ENCODE data around the gene ZSCAN26.

The ZSCAN26 gene

DNA sequence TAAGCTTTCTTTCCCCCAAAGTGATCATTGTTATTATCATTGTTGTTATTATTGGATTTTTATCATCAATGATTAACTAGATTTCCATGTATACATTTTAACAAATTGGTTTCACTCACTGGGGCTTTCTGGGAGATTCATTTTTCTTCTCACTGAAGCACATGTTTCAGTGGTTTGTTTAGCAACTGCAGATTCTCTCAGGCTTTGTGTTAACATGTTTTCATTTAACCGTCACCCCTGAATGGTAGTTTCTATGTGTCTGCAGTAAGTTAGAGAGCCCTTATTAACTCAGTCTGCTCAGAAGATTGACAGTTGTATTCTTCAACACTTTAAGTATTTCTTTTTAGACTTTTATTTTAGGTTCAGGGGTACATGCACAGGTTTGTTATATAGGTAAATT, 27.3 kb upstream of the ZSCAN26 start:
- no peaks in the 10 kb centered on the region for H3K27me3 ChIP-seq (ENCODE audit: control insufficient read depth, insufficient read depth, low read length)
- no peaks in the 10 kb centered on the region for H3K4me1 ChIP-seq (ENCODE audit: control insufficient read depth, insufficient read depth, low read length)
- H3K36me3 ChIP-seq (ENCODE audit: insufficient read depth, low read length): peaks cover 12% of the 10 kb centered on the region
- H3K4me3 ChIP-seq (ENCODE audit: low read length): no peak overlapping the region
- no peak overlapping the region for H3K9ac ChIP-seq (ENCODE audit: low read depth, low read length)
- H3K4me2 ChIP-seq (ENCODE audit: low read length): no peak overlapping the region
- H3K9me3 ChIP-seq (replicated peaks; ENCODE audit: low read length): no peaks in the 10 kb centered on the region

GRCh38 chr6:28240471-28240870, 26.5 kb upstream of the ZSCAN26 start:
- H3K4me2 ChIP-seq (ENCODE audit: low read length): no peak overlapping the region
- H3K4me1 ChIP-seq (ENCODE audit: control insufficient read depth, insufficient read depth, low read length): no peaks in the 10 kb centered on the region
- H3K9me3 ChIP-seq (replicated peaks; ENCODE audit: low read length): no peaks in the 10 kb centered on the region
- H3K27me3 ChIP-seq (ENCODE audit: control insufficient read depth, insufficient read depth, low read length): no peaks in the 10 kb centered on the region
- H3K36me3 ChIP-seq (ENCODE audit: insufficient read depth, low read length): peaks cover 20% of the 10 kb centered on the region
- no peak overlapping the region for H3K9ac ChIP-seq (ENCODE audit: low read depth, low read length)
- H3K4me3 ChIP-seq (ENCODE audit: low read length): no peak overlapping the region

DNA sequence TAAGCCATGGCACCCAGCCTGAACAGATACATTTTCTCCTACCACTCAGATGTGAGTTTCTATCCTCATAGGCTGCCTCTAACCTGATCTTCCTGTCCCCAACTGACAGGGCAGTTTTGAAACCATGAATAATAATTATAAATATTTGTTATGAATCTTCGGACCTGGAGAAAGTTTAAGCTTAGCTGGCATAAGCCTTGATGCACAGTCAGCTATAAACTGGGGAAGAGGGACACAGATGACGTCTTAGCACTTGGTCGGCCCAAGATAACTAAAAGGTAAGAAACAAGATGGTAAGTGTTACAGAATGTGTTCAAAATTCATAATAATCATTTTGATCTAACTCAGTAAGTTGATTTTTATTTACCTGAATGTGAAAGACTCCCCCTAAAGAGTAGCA, 23.0 kb upstream of the ZSCAN26 start:
- Histone ChIP-seq H3K4me2 (ENCODE audit: low read length) (no peak overlapping the region), H3K9me3 (replicated peaks; ENCODE audit: low read length) (no peaks in the 10 kb centered on the region), H3K4me1 (ENCODE audit: control insufficient read depth, insufficient read depth, low read length) (no peaks in the 10 kb centered on the region), H3K36me3 (ENCODE audit: insufficient read depth, low read length) (peaks cover 33% of the 10 kb centered on the region), H3K27me3 (ENCODE audit: control insufficient read depth, insufficient read depth, low read length) (no peaks in the 10 kb centered on the region), H3K4me3 (ENCODE audit: low read length) (no peak overlapping the region), H3K9ac (ENCODE audit: low read depth, low read length) (no peak overlapping the region)

GRCh38 chr6:28245206-28245941, 21.6 kb upstream of the ZSCAN26 start:
- Histone ChIP-seq H3K9me3 (replicated peaks; ENCODE audit: low read length) (no peaks in the 10 kb centered on the region), H3K27me3 (ENCODE audit: control insufficient read depth, insufficient read depth, low read length) (no peaks in the 10 kb centered on the region), H3K4me3 (ENCODE audit: low read length) (no peak overlapping the region), H3K4me1 (ENCODE audit: control insufficient read depth, insufficient read depth, low read length) (peaks cover 2% of the 10 kb centered on the region), H3K9ac (ENCODE audit: low read depth, low read length) (no peak overlapping the region), H3K36me3 (ENCODE audit: insufficient read depth, low read length) (peaks cover 37% of the 10 kb centered on the region), H3K4me2 (ENCODE audit: low read length) (no peak overlapping the region)

- Histone ChIP-seq H3K27me3 (ENCODE audit: control insufficient read depth, insufficient read depth, low read length) (no peaks in the 10 kb centered on the region), H3K4me1 (ENCODE audit: control insufficient read depth, insufficient read depth, low read length) (peaks cover 18% of the 10 kb centered on the region), H3K9ac (ENCODE audit: low read depth, low read length) (no peak overlapping the region), H3K4me2 (ENCODE audit: low read length) (no peak overlapping the region), H3K36me3 (ENCODE audit: insufficient read depth, low read length) (peaks cover 37% of the 10 kb centered on the region), H3K4me3 (ENCODE audit: low read length) (no peak overlapping the region), H3K9me3 (replicated peaks; ENCODE audit: low read length) (no peaks in the 10 kb centered on the region)
These were observed 18.0 kb upstream of the ZSCAN26 start for GRCh38 chr6:28248916-28249315.

- Histone ChIP-seq H3K4me2 (ENCODE audit: low read length) (peak overlapping the region; percentile 92), H3K36me3 (ENCODE audit: insufficient read depth, low read length) (peaks cover 19% of the 10 kb centered on the region), H3K27me3 (ENCODE audit: control insufficient read depth, insufficient read depth, low read length) (no peaks in the 10 kb centered on the region), H3K4me1 (ENCODE audit: control insufficient read depth, insufficient read depth, low read length) (peaks cover 18% of the 10 kb centered on the region), H3K4me3 (ENCODE audit: low read length) (peak overlapping the region; percentile 87), H3K9me3 (replicated peaks; ENCODE audit: low read length) (no peaks in the 10 kb centered on the region), H3K9ac (ENCODE audit: low read depth, low read length) (peak overlapping the region; percentile 87)
These were observed 16.2 kb upstream of the ZSCAN26 start for GRCh38 chr6:28250747-28251146.

DNA sequence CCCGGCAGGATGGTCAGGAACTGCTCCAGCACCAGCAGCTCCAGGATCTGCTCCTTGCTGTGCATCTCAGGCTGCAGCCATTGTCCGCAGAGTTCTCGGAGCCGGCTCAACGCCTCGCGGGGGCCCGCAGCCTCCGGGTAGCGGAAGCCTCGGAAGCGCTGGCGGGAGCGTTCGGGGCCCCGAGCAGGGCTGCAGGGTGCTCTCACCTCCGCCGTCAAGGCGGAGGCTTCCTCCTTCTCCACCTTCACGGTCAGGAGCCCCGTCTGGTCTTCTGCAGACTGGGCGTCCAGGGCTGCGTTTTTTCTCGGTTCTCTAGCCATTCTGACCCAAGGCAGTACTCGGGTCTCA, 15.3 kb upstream of the ZSCAN26 start:
- Histone ChIP-seq H3K27me3 (ENCODE audit: control insufficient read depth, insufficient read depth, low read length) (no peaks in the 10 kb centered on the region), H3K4me3 (ENCODE audit: low read length) (peak overlapping the region; percentile 87), H3K4me2 (ENCODE audit: low read length) (peak overlapping the region; percentile 92), H3K9me3 (replicated peaks; ENCODE audit: low read length) (no peaks in the 10 kb centered on the region), H3K9ac (ENCODE audit: low read depth, low read length) (peak overlapping the region; percentile 87), H3K36me3 (ENCODE audit: insufficient read depth, low read length) (peaks cover 13% of the 10 kb centered on the region), H3K4me1 (ENCODE audit: control insufficient read depth, insufficient read depth, low read length) (peaks cover 18% of the 10 kb centered on the region)

DNA sequence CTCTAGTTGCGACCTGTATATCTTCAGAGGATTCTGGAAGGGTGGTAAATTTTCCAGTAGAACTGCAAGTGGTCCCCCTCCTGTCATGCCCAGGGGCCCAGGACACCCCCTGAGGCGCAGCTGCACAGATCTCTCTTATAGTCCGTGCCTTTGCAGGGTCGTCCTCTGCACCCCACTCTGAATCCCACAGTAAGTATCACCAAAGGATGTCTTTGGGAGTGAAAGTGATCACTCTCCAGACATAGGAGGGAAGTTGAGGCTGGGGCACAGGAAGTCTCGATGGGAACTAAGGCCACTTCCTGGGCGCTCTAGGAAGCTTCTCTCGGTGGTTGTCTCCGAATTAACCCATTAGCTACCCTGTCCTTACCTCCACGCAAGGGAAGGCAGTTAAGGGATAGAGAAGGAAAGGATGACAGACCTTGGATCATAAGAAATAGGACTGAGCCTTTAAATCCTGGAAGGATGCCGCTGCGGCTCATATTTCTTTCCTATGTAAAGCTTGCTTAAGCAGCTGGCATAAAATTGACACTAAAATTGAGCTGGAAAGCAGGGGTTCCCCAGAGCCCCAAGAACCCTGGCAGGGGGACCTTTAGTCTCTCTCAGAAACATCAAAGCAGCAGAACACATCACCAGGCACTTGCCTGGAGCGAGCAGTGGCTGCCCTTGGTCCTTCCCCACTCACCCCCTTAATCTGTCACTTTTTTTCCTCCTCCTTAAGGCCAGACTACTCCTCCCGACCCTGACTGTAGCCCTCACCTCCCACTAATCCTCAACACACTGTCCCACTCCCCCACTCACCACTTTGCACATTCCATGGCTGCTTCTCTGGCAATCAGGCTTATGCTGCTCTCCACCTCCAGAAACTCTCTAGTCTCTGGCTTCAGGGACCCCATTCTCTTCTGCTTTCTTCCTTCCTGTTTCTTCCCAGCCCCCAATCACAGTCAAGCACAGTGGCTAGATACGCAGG, 14.7 kb upstream of the ZSCAN26 start, which contains the start of gene ZKSCAN4:
Gene ZKSCAN4 (minus strand): TSS at position 261 of the 967 bp plus-strand sequence. CDS start 289 bp downstream, outside the sequence.
- Histone ChIP-seq H3K4me3 (ENCODE audit: low read length) (peak within 1 kb of the TSS; percentile 87), H3K4me1 (ENCODE audit: control insufficient read depth, insufficient read depth, low read length) (peaks cover 18% of the 10 kb centered on the region), H3K4me2 (ENCODE audit: low read length) (peak within 1 kb of the TSS; percentile 92), H3K36me3 (ENCODE audit: insufficient read depth, low read length) (peaks cover 10% of the 10 kb centered on the region), H3K9ac (ENCODE audit: low read depth, low read length) (peak within 1 kb of the TSS; percentile 87), H3K9me3 (replicated peaks; ENCODE audit: low read length) (no peaks in the 10 kb centered on the region), H3K27me3 (ENCODE audit: control insufficient read depth, insufficient read depth, low read length) (no peaks in the 10 kb centered on the region)

GRCh38 chr6:28254121-28254519, 12.8 kb upstream of the ZSCAN26 start:
- Histone ChIP-seq H3K9ac (ENCODE audit: low read depth, low read length) (no peak overlapping the region), H3K9me3 (replicated peaks; ENCODE audit: low read length) (no peaks in the 10 kb centered on the region), H3K27me3 (ENCODE audit: control insufficient read depth, insufficient read depth, low read length) (no peaks in the 10 kb centered on the region), H3K36me3 (ENCODE audit: insufficient read depth, low read length) (peaks cover 3% of the 10 kb centered on the region), H3K4me2 (ENCODE audit: low read length) (no peak overlapping the region), H3K4me1 (ENCODE audit: control insufficient read depth, insufficient read depth, low read length) (peaks cover 21% of the 10 kb centered on the region), H3K4me3 (ENCODE audit: low read length) (no peak overlapping the region)

- peaks cover 17% of the 10 kb centered on the region for H3K4me1 ChIP-seq (ENCODE audit: control insufficient read depth, insufficient read depth, low read length)
- H3K9ac ChIP-seq (ENCODE audit: low read depth, low read length): no peak overlapping the region
- peaks cover 5% of the 10 kb centered on the region for H3K9me3 ChIP-seq (replicated peaks; ENCODE audit: low read length)
- no peaks in the 10 kb centered on the region for H3K36me3 ChIP-seq (ENCODE audit: insufficient read depth, low read length)
- no peaks in the 10 kb centered on the region for H3K27me3 ChIP-seq (ENCODE audit: control insufficient read depth, insufficient read depth, low read length)
- H3K4me3 ChIP-seq (ENCODE audit: low read length): no peak overlapping the region
- no peak overlapping the region for H3K4me2 ChIP-seq (ENCODE audit: low read length)
These were observed 9.9 kb upstream of the ZSCAN26 start for GRCh38 chr6:28257042-28257441.

- Histone ChIP-seq H3K36me3 (ENCODE audit: insufficient read depth, low read length) (no peaks in the 10 kb centered on the region), H3K27me3 (ENCODE audit: control insufficient read depth, insufficient read depth, low read length) (no peaks in the 10 kb centered on the region), H3K4me2 (ENCODE audit: low read length) (peak within 1 kb of the TSS; percentile 74), H3K9me3 (replicated peaks; ENCODE audit: low read length) (peaks cover 5% of the 10 kb centered on the region), H3K9ac (ENCODE audit: low read depth, low read length) (no peak within 1 kb of the TSS), H3K4me3 (ENCODE audit: low read length) (peak within 1 kb of the TSS; percentile 69), H3K4me1 (ENCODE audit: control insufficient read depth, insufficient read depth, low read length) (peaks cover 12% of the 10 kb centered on the region)
These were observed 7.8 kb upstream of the ZSCAN26 start, which contains the start of gene NKAPL for GRCh38 chr6:28258877-28259777. NKAPL (plus strand) TSS chr6:28259297; CDS start chr6:28259372, 75 bp downstream.

Data from skeletal muscle satellite cell (primary cell).